ENCODE measurements around the gene OR2K2.
"Not testable (repeated sequence)": the region's sequence is repeated elsewhere in the genome, so short reads cannot be mapped to it uniquely, and the experiment has no call there.

OR2K2 gene

GRCh38 chr9:111330124-111330523 lies at the start of gene OR2K2:
OR2K2 (minus strand) TSS chr9:111330224; CDS start chr9:111328433, 1,791 bp downstream.
- DNase-seq (ENCODE audit: low spot score) = no peak

GRCh38 chr9:111375817-111376564 lies 46.0 kb upstream of the OR2K2 start:
- DNase-seq (ENCODE audit: low spot score) = no peak

- DNase-seq (ENCODE audit: low spot score) = no peak
Measured at GRCh38 chr9:111375062-111375461, 45.0 kb upstream of the OR2K2 start.

- no peak for DNase-seq (ENCODE audit: low spot score)
Measured at GRCh38 chr9:111372297-111372696, 42.3 kb upstream of the OR2K2 start.

DNA sequence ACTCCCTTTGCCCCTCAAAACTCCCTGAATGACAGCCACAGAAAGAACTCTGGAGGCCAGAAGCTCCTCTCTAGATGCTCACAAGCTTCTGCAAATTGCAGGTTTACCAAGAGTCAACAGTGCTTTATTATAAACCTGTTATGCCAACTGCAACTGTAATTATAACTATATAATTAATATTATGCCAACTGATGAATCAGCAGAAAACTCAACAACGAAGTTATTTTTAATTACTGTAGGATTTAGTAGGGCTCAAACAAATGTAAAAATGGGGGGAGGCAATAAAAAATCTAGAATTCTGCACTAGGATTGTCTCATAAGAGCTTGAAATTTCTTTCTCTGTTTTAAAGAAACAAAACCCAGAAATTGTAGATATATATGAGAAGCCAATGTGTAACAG lies 37.0 kb upstream of the OR2K2 start:
- no peak for DNase-seq (ENCODE audit: low spot score)

- no peak for DNase-seq (ENCODE audit: low spot score)
Measured at GRCh38 chr9:111362526-111362925, 32.5 kb upstream of the OR2K2 start.

DNA sequence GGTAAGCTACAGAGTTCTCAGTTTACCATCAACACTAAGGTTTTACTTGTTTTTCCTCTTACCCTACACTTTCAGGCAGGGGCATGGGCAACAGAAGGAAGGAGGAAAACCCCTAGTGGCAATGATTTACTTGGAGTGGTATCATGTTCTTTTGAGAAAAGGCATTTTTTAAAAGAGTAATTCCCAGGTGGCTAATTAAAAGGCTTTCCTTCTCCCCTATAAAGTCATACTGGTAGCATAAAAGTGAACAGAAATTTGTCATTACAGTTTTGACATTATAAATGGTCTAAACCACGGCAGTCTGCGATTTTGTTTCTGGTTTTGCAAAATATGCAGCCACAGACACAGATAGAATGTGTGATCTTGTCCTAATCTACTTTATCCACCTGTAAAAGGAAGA lies 30.9 kb upstream of the OR2K2 start:
- DNase-seq (ENCODE audit: low spot score) = no peak

- peak; percentile 95 for DNase-seq (ENCODE audit: low spot score)
Measured at GRCh38 chr9:111356481-111357244, 26.6 kb upstream of the OR2K2 start.

DNA sequence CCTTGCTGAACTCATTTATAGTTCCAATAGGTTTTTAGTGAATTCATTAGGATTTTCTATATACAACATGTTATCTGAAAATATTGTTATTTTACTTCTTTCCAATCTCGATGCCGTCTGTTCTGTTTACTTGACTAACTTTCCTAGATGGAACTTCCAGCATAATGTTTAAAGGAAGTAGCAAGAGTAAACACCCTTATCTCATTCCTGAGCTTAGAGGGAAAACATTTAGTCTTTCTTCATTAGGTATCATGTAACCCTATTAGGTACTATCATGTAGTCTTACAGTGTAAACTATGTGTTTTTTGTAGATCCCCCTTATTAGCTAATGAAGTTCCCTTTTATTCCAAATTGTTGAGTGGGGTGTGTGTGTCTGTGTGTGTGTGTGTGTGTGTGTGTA lies 22.5 kb upstream of the OR2K2 start:
- DNase-seq (ENCODE audit: low spot score) = no peak

DNA sequence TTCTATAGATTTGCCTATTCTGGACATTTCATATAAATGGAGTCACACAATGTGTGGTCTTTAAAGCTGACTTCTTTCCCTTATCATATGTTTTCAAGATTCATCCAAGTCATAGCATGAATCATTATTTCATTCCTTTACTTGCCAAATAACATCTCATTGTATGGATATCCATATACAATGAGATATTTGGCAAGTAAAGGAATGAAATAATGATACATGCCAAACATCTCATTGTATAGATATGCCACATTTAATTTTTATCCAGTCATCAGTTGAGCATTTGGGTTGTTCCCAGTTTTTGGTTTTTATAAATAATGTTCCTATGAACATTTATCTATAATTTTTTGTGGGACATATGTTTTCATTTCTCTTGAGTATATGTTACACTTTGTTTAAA lies 20.5 kb upstream of the OR2K2 start:
- DNase-seq (ENCODE audit: low spot score) = no peak

DNA sequence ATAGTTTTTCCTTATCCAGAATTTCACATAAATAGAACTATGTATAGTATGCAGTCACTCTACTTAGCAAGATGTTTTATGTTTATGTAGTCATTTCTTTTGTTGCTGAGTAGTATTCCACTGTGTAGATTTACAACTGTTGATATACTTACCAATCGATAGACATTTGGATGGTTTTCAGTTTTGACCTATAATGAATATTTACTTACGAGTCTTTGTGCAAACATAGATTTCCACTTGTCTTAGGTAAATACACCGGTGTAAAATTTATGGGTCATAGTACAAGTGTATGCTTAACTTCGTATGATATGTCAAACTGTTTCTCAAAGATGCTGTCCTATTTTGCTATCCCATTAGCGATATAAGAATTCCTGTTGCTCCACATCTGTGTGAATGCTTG lies 19.7 kb upstream of the OR2K2 start:
- no peak for DNase-seq (ENCODE audit: low spot score)

DNA sequence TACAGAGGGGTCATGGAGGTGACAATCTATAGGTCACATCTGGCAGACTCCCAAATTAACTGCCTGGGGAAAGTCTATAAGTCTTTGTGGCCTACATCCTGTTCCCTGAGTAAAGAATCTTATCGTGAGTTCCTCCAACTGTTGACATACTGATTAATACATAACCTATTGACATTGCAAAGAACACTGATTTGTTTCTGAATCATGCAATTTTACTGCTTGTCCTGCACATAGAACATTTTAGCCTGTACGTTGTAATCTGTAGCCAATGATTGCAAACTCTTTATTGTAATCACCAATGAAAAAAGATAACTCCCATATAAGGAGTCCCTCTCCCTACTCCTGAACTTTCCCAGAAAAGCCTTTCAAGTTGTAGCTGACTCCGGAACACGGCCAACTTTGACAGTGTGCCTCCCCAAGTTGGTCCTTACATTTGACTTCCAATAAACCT lies 18.8 kb upstream of the OR2K2 start:
- no peak for DNase-seq (ENCODE audit: low spot score)

DNA sequence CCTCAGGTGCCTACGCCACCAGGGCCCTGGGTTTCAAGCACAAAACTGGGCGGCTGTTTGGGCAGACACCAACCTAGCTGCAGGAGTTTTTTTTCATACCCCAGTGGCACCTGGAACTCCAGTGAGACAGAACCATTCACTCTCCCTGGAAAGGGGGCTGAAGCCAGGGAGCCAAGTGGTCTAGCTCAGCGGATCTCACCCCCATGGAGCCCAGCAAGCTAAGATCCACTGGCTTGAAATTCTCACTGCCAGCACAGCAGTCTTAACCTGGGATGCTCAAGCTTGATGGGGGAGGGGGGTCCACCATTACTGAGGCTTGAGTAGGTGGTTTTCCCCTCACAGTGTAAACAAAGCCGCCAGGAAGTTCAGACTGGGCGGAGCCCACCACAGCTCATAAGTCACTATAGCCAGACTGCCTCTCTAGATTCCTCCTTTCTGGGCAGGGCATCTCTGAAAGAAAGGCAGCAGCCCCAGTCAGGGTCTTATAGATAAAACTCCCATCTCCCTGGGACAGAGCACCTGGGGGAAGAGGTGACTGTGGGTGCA lies 4.4 kb upstream of the OR2K2 start:
- not testable (repeated sequence) for DNase-seq (ENCODE audit: low spot score)

- no peak for DNase-seq (ENCODE audit: low spot score)
Measured at GRCh38 chr9:111320631-111321030, 9.4 kb downstream of the OR2K2 start.

GRCh38 chr9:111316796-111317195 lies 13.2 kb downstream of the OR2K2 start:
- DNase-seq (ENCODE audit: low spot score) = no peak

- DNase-seq (ENCODE audit: low spot score) = no peak
Measured at GRCh38 chr9:111305914-111306313, 24.1 kb downstream of the OR2K2 start.

DNA sequence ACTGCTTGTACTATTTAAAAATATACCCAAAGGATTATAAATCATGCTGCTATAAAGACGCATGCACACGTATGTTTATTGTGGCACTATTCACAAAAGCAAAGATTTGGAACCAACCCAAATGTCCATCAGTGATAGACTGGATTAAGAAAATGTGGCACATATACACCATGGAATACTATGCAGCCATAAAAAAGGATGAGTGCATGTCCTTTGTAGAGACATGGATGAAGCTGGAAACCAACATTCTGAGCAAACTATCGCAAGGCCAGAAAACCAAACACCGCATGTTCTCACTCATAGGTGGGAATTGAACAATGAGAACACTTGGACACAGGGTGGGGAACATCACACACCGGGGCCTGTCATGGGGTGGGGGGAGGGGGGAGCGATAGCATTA lies 26.0 kb downstream of the OR2K2 start:
- DNase-seq (ENCODE audit: low spot score) = not testable (repeated sequence)

DNA sequence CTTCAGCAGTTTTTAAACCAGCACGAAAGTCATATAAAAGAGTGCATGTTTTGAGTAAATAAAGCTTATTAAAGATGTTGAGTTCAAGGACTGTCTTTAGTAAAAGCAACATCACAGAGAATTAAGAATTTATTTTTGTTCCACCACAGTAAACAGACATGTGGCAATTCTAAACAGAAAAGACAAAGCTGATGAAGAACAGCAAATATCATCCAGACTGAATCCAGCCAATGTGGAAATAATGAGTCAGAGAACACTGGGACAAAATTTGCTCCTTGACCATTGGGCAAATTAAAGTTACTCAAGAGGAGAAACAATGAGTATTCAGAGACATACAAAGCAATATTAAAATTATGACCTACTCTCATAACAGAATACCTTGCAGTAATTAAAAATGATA lies 28.8 kb downstream of the OR2K2 start:
- DNase-seq (ENCODE audit: low spot score) = no peak

- DNase-seq (ENCODE audit: low spot score) = no peak
Measured at GRCh38 chr9:111300140-111300735, 29.8 kb downstream of the OR2K2 start.

DNA sequence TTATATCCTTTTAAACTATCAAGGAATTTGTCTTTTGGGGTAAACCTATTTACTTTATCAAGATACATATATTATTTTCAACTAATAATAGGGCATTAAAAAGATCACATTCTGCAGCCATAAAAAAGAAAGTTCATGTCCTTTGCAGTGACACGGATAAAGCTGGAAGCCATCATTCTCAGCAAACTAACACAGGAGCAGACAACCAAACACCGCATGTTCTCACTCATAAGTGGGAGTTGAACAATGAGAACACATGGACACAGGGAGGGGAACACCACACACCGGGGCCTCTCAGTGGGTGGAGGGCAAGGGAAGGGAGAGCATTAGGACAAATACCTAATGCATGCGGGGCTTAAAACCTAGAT lies 30.4 kb downstream of the OR2K2 start:
- DNase-seq (ENCODE audit: low spot score) = not testable (repeated sequence)

DNA sequence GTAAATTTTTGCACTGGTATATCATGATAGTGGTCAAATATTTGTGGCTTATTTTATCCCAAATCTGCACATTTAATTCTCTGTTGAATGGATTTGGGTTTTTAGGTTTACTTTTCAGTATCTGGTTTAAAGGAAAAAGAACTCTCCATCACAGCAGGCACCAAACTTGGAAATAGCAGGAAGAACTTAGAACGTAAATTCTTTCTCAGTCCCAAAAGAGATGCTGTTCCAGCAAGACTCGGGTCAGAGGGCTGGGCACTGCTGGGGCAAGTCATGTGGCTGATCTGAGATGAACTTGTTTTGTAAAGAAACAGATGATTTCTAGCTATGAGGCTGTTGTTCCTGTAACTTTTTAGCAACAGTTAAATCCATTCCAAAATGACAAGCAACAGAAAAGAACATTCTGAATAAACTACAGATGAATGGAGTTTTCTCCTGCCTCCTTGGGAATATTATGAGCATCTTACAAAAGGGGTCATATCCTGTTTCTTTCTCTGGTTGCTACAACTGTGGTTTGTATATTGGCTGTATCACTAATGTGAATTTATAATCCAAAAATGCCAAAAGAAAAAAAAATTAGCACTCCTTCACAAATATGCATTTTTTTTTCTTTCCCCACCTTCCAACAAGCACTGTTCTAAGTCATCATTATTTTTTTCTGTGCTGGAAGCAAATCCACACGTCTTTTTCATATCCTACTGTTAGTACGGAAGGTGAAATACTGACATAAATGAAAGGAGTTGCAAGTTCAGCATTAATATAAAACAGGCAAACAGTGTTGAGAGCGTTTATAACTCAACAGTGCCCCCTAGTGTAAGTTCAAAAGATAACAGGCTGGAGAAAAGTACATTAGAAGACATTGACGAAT lies 31.1 kb downstream of the OR2K2 start:
- DNase-seq (ENCODE audit: low spot score) = peak; percentile 70

DNA sequence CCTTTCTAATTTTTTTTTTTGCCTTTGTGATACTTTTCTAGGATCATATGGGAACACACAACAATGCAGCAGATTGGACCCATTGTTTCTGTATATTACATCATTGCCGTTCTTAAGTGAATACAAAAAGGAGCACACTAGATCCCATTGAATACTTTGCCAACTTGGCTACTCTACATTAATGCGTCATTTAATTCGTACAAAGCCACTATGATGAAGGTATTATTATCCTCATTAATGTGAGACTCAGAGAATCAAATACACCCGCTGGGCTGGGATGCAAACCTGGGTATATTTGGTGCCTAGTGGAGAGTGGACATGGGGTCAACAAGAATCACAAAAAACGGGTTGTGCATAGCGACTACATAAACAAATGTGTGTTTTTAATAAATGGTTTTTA lies 31.9 kb downstream of the OR2K2 start:
- no peak for DNase-seq (ENCODE audit: low spot score)

All from COLO829 (cell line).